ENCODE results near the gene NTHL1.

Gene NTHL1

DNA sequence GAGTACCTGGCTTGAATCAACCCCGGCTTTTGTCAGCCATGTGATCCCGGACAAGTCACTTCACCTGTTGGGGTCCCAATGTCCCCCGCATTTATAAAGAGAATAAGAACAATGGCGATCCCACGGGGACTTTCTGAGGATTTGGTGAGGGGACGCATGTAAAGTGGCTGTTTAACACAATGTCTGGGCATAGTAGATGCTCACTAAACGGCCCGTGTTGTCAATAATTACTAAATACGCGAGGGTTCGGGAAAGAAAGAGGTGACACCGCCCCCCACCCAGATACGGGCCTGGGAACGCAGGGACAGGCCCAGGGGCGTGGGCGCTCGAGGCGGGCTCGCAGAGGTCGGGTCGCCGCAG is 56.1 kb downstream of the NTHL1 start:
- Histone ChIP-seq H3K36me3 (replicated peaks) (peaks cover 7% of the 10 kb centered on the region), H3K27me3 (replicated peaks) (peaks cover 21% of the 10 kb centered on the region), H3K4me3 (ENCODE audit: low read depth, low read length) (no peak overlapping the region), H3K27ac (no peak overlapping the region)
- no peak for DNase-seq
- in situ Hi-C loops (cut with HindIII; ENCODE audit: low pct_ligation_motif_present, low sequenced_read_pairs), result no loop called here
- TF ChIP-seq, protein P1, sequence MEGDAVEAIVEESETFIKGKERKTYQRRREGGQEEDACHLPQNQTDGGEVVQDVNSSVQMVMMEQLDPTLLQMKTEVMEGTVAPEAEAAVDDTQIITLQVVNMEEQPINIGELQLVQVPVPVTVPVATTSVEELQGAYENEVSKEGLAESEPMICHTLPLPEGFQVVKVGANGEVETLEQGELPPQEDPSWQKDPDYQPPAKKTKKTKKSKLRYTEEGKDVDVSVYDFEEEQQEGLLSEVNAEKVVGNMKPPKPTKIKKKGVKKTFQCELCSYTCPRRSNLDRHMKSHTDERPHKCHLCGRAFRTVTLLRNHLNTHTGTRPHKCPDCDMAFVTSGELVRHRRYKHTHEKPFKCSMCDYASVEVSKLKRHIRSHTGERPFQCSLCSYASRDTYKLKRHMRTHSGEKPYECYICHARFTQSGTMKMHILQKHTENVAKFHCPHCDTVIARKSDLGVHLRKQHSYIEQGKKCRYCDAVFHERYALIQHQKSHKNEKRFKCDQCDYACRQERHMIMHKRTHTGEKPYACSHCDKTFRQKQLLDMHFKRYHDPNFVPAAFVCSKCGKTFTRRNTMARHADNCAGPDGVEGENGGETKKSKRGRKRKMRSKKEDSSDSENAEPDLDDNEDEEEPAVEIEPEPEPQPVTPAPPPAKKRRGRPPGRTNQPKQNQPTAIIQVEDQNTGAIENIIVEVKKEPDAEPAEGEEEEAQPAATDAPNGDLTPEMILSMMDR (IDR thresholded peaks at IDR 0.05; ENCODE audit: low read depth, low read length, missing control alignments), result no peak

DNA sequence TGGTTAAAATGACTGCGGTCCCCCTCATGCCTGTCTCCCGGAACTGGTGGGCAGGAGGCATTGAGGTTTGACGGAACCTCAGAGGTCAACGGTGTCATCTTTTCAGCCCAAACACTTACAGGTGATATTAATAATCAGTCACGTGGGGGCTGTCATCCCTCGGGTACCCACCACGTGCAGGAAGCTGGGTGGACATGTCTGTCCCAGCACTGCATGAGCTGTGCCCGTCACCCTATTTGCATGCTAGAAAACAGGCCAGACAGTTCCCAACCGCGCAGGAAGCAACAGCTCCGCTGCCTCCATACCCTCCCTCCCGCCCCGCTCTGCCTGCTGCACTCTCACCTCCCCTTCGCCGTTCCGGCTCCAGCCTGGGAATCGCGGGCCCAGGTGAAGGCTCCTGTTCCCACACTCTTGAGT is 56.5 kb downstream of the NTHL1 start:
- in situ Hi-C loops (cut with HindIII; ENCODE audit: low pct_ligation_motif_present, low sequenced_read_pairs), result no loop called here
- H3K4me3 ChIP-seq (ENCODE audit: low read depth, low read length), result no peak overlapping the region
- H3K27me3 ChIP-seq (replicated peaks), result peaks cover 21% of the 10 kb centered on the region
- no peak for DNase-seq
- H3K27ac ChIP-seq, result no peak overlapping the region
- TF ChIP-seq, protein P1 (IDR thresholded peaks at IDR 0.05; ENCODE audit: low read depth, low read length, missing control alignments), result no peak
- H3K36me3 ChIP-seq (replicated peaks), result peaks cover 8% of the 10 kb centered on the region

DNA sequence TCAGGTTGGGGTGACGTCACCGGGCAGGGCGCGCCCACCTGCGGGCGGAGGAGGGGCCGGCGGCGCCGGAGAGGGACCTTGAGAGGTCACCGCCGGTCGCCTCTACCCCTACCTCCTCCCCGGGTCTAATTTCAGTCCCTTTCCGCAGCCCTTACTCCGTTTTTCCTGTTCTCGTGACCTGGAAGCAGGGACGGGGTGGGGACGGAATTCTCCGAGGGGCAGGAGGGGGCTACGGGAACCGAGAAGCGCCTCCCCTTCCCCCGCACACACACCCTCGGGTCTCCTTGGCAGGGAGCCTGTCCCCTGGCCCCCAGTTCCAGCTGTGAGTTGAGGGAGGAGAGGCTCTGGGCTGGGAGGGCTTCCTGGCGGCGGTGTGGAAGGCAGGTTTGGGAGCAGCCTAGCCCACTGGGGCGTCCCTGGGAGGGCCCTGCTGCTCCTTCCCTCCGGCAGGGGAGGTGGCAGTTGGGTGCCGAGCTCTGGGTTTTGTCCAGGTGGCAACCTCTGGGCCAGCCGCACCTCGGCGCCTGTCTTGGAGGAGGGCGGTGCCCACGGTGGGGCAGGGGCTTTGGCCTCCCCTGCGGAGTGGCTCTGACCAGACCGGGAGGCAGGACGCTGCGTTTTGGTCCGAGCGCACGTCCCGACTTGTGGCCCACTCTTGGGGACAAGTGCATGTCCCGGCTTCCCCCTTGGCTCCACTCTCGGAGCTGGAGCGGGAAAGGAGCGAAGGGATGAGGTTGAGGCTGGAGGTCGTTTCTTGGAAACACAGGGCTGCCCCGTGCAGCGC is 57.1 kb downstream of the NTHL1 start:
- in situ Hi-C loops (cut with HindIII; ENCODE audit: low pct_ligation_motif_present, low sequenced_read_pairs), result no loop called here
- no peak for DNase-seq

DNA sequence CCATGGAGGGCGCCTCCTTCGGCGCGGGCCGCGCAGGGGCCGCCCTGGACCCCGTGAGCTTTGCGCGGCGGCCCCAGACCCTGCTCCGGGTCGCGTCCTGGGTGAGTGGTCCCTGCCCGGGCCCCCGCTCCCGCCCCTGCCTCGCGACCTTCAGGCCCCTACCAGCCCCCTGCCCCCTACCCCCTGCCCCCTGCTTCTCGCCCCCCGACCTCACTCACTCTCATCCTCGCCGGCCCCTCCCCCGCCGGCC is 57.6 kb downstream of the NTHL1 start:
- Histone ChIP-seq H3K36me3 (replicated peaks) (peaks cover 15% of the 10 kb centered on the region), H3K27ac (no peak overlapping the region), H3K27me3 (replicated peaks) (peaks cover 21% of the 10 kb centered on the region), H3K4me3 (ENCODE audit: low read depth, low read length) (no peak overlapping the region)
- in situ Hi-C loops (cut with HindIII; ENCODE audit: low pct_ligation_motif_present, low sequenced_read_pairs), result no loop called here
- TF ChIP-seq, protein P1 (IDR thresholded peaks at IDR 0.05; ENCODE audit: low read depth, low read length, missing control alignments), result no peak
- no peak for DNase-seq

More for the DNA sequence above, 57.1 kb downstream of the NTHL1 start:
- TF ChIP-seq, protein P1 (IDR thresholded peaks at IDR 0.05; ENCODE audit: low read depth, low read length, missing control alignments), result no peak
- H3K27ac ChIP-seq, result no peak overlapping the region
- peaks cover 14% of the 10 kb centered on the region for H3K36me3 ChIP-seq (replicated peaks)
- H3K4me3 ChIP-seq (ENCODE audit: low read depth, low read length), result no peak overlapping the region
- peaks cover 21% of the 10 kb centered on the region for H3K27me3 ChIP-seq (replicated peaks)

Measured in brain microvascular endothelial cell (primary cell).